ENCODE results near the gene YOD1. TPM values are rescaled to one million over a fixed set of nuclear protein-coding genes. Genes with fewer than 3 reads are reported as not detected.

YOD1 gene
- 1 to 10 TPM; 3.4 to 5.9 TPM for total RNA-seq
- long read RNA-seq, full-length matches to known transcripts, result 1 of 1 reads
- long read RNA-seq, partial matches to known transcripts, result 0 of 1 reads
- long read RNA-seq, other reads (novel, unspliced or antisense), result 0 of 1 reads

- intact Hi-C loops (cut with DNase I), result loop anchor here in 1 of 2 donors (2.0 kb wide), 1 partner anchor 27 kb away; no protein-coding TSS in a partner anchor
- no peak for ATAC-seq
- DNase-seq, result no peak
These were observed at the start of gene YOD1 for GRCh38 chr1:207051191-207051943. YOD1 (minus strand) TSS chr1:207051208; CDS start chr1:207051030, 178 bp downstream.

DNA sequence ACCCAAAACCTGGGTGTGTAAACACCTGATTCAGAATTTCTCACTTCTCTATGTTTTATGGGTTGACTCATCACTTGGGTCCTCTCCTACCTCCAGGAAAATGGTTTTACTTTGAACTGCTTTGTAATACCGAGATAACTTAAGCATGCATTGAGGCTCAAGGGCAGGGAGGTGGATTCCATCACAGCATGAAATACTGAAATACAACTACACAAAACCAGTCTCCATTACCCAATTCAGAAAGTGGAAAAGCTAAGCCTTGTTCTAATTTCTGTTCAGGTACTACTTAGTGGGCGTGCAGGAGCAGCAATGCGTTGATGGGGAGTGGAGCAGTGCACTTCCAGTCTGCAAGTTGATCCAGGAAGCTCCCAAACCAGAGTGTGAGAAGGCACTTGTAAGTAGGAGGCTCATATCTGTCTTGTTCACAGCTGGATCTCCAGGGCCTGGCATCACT, 46.9 kb upstream of the YOD1 start:
- intact Hi-C loops (cut with DNase I), result no loop called here
- ATAC-seq, result no peak
- DNase-seq, result no peak

DNA sequence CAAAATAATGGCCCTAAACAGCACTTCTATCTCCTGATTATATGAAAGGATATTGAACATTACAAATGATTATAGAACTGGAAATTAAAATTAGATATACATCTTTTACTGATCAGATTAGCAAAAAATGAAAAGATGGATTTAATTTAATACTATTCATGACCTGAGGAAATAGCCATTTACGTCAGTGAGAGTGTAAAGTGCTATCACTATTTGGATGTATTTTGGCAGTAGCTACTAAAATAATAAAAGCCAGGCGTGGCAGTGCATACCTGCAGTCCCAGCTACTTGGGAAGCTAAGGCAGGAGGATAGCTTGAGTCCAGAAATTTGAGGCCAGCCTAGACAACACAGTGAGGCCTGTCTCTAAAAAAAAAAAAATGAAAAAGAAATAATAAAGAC, 42.9 kb upstream of the YOD1 start:
- ATAC-seq (no peak), DNase-seq (no peak)
- intact Hi-C loops (cut with DNase I), result no loop called here

- ATAC-seq (no peak), DNase-seq (no peak)
- intact Hi-C loops (cut with DNase I), result no loop called here
These were observed 40.3 kb upstream of the YOD1 start for GRCh38 chr1:207091200-207091908.

DNA sequence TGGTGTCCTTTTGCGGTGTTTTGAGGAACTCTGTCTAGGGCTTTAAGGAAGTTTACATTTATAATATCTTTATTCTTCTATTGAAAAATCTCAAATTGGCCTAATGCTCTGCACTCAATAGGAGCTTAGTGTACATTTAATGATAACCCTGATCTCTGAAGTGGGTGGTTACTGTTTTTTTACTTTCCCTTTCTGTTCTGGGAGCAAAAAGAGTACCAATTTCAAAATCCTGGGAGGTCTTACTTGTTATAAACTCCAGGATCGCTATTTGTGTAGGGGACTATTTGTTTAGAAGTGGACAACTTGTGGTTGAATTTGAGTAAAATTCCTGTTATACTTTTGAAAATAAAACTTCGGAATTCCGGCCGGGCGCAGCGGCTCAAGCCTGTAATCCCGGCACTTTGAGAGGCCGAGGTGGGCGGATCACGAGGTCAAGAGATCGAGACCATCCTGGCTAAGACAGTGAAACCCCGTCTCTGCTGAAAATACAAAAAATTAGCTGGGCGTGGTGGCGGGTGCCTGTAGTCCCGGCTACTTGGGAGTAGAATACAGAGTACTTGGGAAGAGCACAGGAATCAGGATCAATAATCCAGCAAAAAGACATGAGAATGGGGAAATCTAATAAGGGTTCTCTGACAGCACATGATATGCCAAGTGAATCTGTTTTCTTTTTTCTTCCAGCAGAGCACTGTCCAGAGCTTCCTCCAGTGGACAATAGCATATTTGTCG, 38.8 kb upstream of the YOD1 start:
- ATAC-seq (no peak), DNase-seq (no peak)
- intact Hi-C loops (cut with DNase I), result no loop called here

GRCh38 chr1:207088701-207089626, 38.0 kb upstream of the YOD1 start, which contains the start of gene C4BPB:
C4BPB (plus strand) TSS chr1:207088860; CDS start chr1:207089532, 672 bp downstream.
- DNase-seq (no peak), ATAC-seq (peak in 1 of 2 donors; percentile 69)
- intact Hi-C loops (cut with DNase I), result no loop called here

DNA sequence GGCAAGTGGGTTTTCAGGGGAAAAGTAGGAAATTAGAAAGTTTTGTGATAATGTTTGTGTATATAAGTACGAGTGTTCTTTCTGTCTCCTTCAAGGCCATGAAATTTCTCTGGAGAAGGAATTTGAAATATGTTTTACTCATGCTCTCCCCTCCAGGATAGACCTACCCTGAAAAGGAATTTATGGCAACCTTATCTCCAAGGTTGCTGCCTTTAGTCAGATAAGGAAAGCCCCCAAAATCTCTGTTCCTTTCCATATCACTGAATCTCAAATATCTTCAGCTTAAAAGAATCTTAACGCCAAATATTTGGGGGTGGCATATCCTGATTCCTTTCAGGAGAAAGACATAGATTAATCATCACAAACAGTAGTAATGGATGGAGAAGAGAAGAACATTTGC, 37.2 kb upstream of the YOD1 start:
- ATAC-seq (no peak), DNase-seq (no peak)
- intact Hi-C loops (cut with DNase I), result no loop called here

GRCh38 chr1:207085887-207086286, 34.9 kb upstream of the YOD1 start:
- intact Hi-C loops (cut with DNase I), result loop anchor here in 1 of 2 donors (2.0 kb wide), 2 partner anchors 319 to 415 kb away; no protein-coding TSS in a partner anchor
- no peak for ATAC-seq

DNA sequence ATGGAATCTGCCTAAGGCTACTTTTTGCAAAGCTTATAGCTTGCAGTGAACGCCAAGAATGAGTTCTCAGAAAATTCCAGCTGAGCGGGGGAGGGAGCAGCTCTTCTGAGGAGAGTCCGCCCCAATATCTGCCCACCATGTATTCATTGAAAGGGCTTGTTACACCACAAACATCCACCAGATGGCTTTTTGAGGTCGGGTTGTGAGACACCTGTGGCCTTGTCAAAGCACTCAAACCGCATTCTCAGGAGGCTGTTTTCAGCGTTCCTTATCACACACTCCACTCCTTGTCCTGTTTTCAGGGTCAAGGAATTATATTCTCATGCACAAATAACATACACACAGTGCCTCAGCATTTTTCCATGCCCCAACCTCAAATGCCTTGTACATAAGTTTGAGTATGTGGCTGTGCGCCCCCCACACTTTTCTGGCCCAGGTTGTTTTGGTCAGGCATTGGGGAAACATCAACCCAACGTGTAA, 33.7 kb upstream of the YOD1 start:
- no peak for DNase-seq
- peak; percentile 71 to 83 for ATAC-seq

More at GRCh38 chr1:207085887-207086286, 34.9 kb upstream of the YOD1 start:
- no peak for DNase-seq

GRCh38 chr1:207084232-207084631, 33.2 kb upstream of the YOD1 start:
- no peak for ATAC-seq
- DNase-seq, result no peak
- intact Hi-C loops (cut with DNase I), result loop anchor here in 1 of 2 donors (2.0 kb wide), 2 partner anchors 321 to 417 kb away; no protein-coding TSS in a partner anchor

More for the DNA sequence above, 33.7 kb upstream of the YOD1 start:
- intact Hi-C loops (cut with DNase I), result loop anchor here in 1 of 2 donors (2.0 kb wide), 2 partner anchors 320 to 416 kb away; no protein-coding TSS in a partner anchor

DNA sequence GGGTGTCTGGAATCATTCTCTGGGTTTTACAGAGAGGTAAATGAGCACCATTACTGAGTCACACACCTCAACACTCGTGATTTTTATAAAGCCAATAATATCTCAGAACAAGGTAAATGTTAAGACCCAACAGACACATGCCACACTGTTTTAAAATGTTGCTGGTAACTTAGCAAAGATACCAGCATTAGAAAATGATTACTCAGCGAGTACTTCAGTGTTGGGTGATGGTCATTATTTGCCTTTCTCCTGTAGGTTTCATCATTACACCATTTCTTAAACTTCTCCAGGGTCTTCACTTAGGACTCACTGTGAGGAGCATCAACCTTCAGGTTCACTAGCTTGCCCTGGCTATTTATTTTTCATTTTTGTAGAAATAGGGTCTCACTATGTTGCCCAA, 30.8 kb upstream of the YOD1 start:
- ATAC-seq (no peak), DNase-seq (no peak)
- intact Hi-C loops (cut with DNase I), result no loop called here

DNA sequence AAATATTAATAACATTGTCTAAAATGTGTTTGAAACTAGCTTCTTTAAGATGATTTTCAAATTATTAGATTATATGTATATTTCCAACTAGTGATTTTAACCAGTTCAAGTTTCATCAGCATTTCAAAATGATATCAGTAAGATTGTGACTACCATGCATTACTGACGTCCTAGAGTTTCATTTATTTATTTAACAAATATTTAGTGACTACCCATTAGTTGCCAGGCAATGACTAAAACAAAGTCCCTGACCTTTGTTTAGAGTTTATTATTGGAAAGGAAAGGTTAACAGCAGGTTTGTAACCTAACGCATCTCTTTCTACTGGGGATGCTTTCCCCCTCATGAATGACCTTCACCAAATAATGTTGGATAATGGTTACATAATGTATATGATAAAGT, 30.1 kb upstream of the YOD1 start:
- intact Hi-C loops (cut with DNase I), result no loop called here
- ATAC-seq, result no peak
- DNase-seq, result no peak

- intact Hi-C loops (cut with DNase I), result loop anchor here in 1 of 2 donors (2.0 to 5.0 kb wide), 2 partner anchors 29 to 42 kb away; partner anchors contain the start of gene YOD1
- no peak for ATAC-seq
- DNase-seq, result no peak
These were observed 28.8 kb upstream of the YOD1 start for GRCh38 chr1:207079706-207080241.

DNA sequence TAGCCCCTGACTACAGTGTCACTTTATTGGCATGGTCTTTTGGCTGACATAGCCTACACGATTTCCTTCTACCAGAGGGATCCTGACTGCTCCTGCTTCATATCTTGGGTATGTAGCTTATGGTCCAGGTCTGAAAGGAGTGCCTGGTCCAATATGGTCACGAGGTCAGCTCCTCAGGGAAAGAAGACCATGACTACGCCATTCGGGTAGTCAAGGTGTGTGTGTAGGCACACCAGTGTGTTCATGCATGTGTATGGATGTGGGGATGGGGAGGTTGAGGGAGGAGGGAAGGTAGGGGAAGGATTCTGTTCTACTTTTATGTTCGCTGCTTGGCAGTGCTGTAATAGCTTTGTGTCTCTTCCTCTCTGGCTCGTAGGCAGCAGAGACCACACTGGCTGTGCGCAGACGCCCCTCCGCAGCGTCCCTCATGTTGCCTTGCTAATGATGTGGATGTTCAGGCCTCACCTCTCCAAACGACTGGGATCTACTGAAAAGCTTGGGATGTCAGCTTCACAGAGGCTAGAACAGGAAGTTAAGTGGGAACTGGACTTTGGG, 27.6 kb upstream of the YOD1 start:
- intact Hi-C loops (cut with DNase I), result loop anchor here in 1 of 2 donors (2.0 to 5.0 kb wide), 2 partner anchors 28 to 41 kb away; partner anchors contain the start of gene YOD1
- DNase-seq (no peak), ATAC-seq (no peak)

- ATAC-seq, result peak; percentile 87 to 91
- intact Hi-C loops (cut with DNase I), result loop anchor here in 1 of 2 donors (2.0 to 5.0 kb wide), 2 partner anchors 27 to 40 kb away; partner anchors contain the start of gene YOD1
- DNase-seq, result no peak
These were observed 26.7 kb upstream of the YOD1 start for GRCh38 chr1:207077470-207078377.

DNA sequence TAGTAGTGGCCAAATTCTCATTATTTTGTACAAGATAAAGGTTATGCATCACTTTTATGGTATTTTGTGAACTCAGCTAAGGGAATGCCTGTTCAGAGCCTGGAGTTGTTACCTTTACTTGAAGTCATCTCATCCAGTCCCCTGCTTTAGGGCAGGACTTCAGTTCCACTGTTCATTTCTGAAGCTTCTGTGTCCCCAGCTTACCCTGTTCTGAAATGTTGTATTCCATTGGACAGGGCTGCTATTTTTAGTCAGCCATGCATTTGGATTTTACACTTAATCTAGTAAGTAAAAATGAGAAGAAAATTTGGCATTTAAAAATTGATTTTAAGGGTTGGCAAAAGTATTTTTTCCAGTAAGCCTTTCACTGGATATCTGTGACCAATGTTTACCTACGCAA, 26.0 kb upstream of the YOD1 start:
- intact Hi-C loops (cut with DNase I), result loop anchor here in 1 of 2 donors (5.0 kb wide), 1 partner anchor 40 kb away; no protein-coding TSS in a partner anchor
- ATAC-seq, result no peak
- no peak for DNase-seq
